Lung (tissue), 12 donors: ENCODE data around the gene LSR. TPM values are rescaled to one million over a fixed set of nuclear protein-coding genes. Genes with fewer than 3 reads are reported as not detected.

ENCODE experiments used
- ATAC-seq: fragments of 200-7000 bp; cut with Tn5 transposase; one replicate; pipeline ENCODE4 v1.9.1; 2020; ENCODE audit warnings: moderate number of reproducible peaks; ENCODE audit not compliant: insufficient read depth, low FRiP score
- DNase-seq, 3 donors: peaks; one replicate each; pipeline ENCODE4 v3.0.0-alpha.2; 2013 to 2017
- H3K27ac ChIP-seq, 2 donors: one replicate each; pipeline ENCODE4 v1.5.1; 2013; ENCODE audit warnings: mild to moderate bottlenecking in 2 of 2, moderate library complexity in 2 of 2, control low read depth in 1 of 2, inconsistent platforms in 1 of 2, low read depth in 1 of 2, low read length in 1 of 2
- H3K27me3 ChIP-seq, 3 donors: one replicate each; pipeline ENCODE4 v1.5.1; 2013; ENCODE audit warnings: low read length in 2 of 3; ENCODE audit not compliant: control insufficient read depth in 3 of 3, insufficient read depth in 3 of 3
- H3K36me3 ChIP-seq, 4 donors: one replicate each; pipeline ENCODE4 v1.5.1; 2013; ENCODE audit warnings: low read length in 4 of 4, mild to moderate bottlenecking in 1 of 4, moderate library complexity in 1 of 4; ENCODE audit not compliant: control insufficient read depth in 4 of 4, insufficient read depth in 4 of 4
- H3K4me1 ChIP-seq, 5 donors: one replicate each; pipeline ENCODE4 v1.5.1; 2013; ENCODE audit warnings: low read length in 5 of 5, mild to moderate bottlenecking in 2 of 5, moderate library complexity in 1 of 5; ENCODE audit not compliant: control insufficient read depth in 5 of 5, insufficient read depth in 5 of 5
- H3K4me3 ChIP-seq: one replicate; pipeline ENCODE4 v1.5.1; 2013; ENCODE audit warnings: mild to moderate bottlenecking, control low read depth, moderate library complexity
- H3K9ac ChIP-seq, 2 donors: one replicate each; pipeline ENCODE4 v1.5.1; 2013; ENCODE audit warnings: low read length in 2 of 2, control low read depth in 1 of 2; ENCODE audit not compliant: insufficient read depth in 1 of 2
- H3K9me3 ChIP-seq, 4 donors: one replicate each; pipeline ENCODE4 v1.5.1; 2013; ENCODE audit warnings: low read length in 3 of 4, mild to moderate bottlenecking in 1 of 4, moderate library complexity in 1 of 4; ENCODE audit not compliant: control insufficient read depth in 4 of 4, insufficient read depth in 3 of 4
- CTCF ChIP-seq: IDR thresholded peaks from 2 replicates; pipeline ENCODE4 v1.5.1; 2012; ENCODE audit warnings: mild to moderate bottlenecking; ENCODE audit errors: control extremely low read depth, extremely low read depth
- WGBS, 2 donors: extraction: QIAGEN DNeasy Blood & Tissue Kit; methylation state at CpG; one replicate each; pipeline ENCODE4 v1.1.7; 2013; 5-methylcytosine and 5-hydroxymethylcytosine counted together
- polyA plus RNA-seq, 2 donors: library from polyadenylated mRNA; stranded (reverse); fragments of 200-250 nt; gene quantifications; one replicate each; pipeline ENCODE4 v1.2.1, GENCODE V29; 2013
- total RNA-seq, 2 donors: library from RNA; depleted of rRNA in 1 of 2; stranded (reverse); fragments of >200 nt in 1 of 2; gene quantifications; one replicate each; pipeline ENCODE4 v1.2.1, GENCODE V29; 2014 to 2021
- donor health status: control.
- donor health status: control.
- donor health status: Bipolar disorder and iron deficiency.
- donor health status: healthy.
- donor health status: DM: yes; HTN: yes; CAD: no.

Gene LSR
- total and polyA plus RNA-seq, 4 donors = 30.8 to 82.0 (median 68.7) TPM

GRCh38 chr19:35253316-35254286 is 4.8 kb downstream of the LSR start:
- no peak overlapping the region for H3K9ac ChIP-seq
- peaks cover 0 to 16% (median 0%) of the 10 kb centered on the region in 5 donors for H3K4me1 ChIP-seq
- H3K36me3 ChIP-seq = peaks cover 0 to 8% (median 0%) of the 10 kb centered on the region in 4 donors
- no peaks in the 10 kb centered on the region for H3K9me3 ChIP-seq
- WGBS, 2 donors = 74 to 76% methylated on average over 9 of the region's 9 CpGs
- no peak overlapping the region for H3K4me3 ChIP-seq
- ATAC-seq = no peak
- peaks cover 0 to 14% (median 8%) of the 10 kb centered on the region in 3 donors for H3K27me3 ChIP-seq
- H3K27ac ChIP-seq = peak overlapping the region in 1 of 2 donors; percentile 54
- no peak for TF ChIP-seq CTCF
- DNase-seq = no peak

- ATAC-seq = no peak
Observed at GRCh38 chr19:35254341-35255297, 5.8 kb downstream of the LSR start.

GRCh38 chr19:35256566-35256965 is 7.8 kb downstream of the LSR start:
- ATAC-seq = no peak
- no peak overlapping the region for H3K4me3 ChIP-seq
- no peak overlapping the region for H3K27ac ChIP-seq
- peaks cover 0 to 12% (median 0%) of the 10 kb centered on the region in 5 donors for H3K4me1 ChIP-seq
- DNase-seq = no peak
- no peaks in the 10 kb centered on the region for H3K9me3 ChIP-seq
- WGBS, 2 donors = 69 to 75% methylated on average over 2 of the region's 2 CpGs
- TF ChIP-seq CTCF = no peak
- peaks cover 0 to 7% (median 0%) of the 10 kb centered on the region in 4 donors for H3K36me3 ChIP-seq
- H3K9ac ChIP-seq = no peak overlapping the region
- no peaks in the 10 kb centered on the region for H3K27me3 ChIP-seq

More at GRCh38 chr19:35254341-35255297, 5.8 kb downstream of the LSR start:
- 81 to 87% methylated on average over 17 of the region's 17 CpGs for WGBS, 2 donors
- no peak overlapping the region for H3K4me3 ChIP-seq
- peaks cover 0 to 7% (median 5%) of the 10 kb centered on the region in 3 donors for H3K27me3 ChIP-seq
- no peak for TF ChIP-seq CTCF
- no peak for DNase-seq
- H3K4me1 ChIP-seq = peaks cover 0 to 12% (median 0%) of the 10 kb centered on the region in 5 donors
- H3K27ac ChIP-seq = peak overlapping the region; percentile 1 to 30
- H3K36me3 ChIP-seq = peaks cover 0 to 8% (median 0%) of the 10 kb centered on the region in 4 donors
- no peaks in the 10 kb centered on the region for H3K9me3 ChIP-seq
- H3K9ac ChIP-seq = no peak overlapping the region
